WTC11 (cell line): ENCODE measurements around the gene EXOC6. TPM values are rescaled to one million over a fixed set of nuclear protein-coding genes. Genes with fewer than 3 reads are reported as not detected.

Source experiments
- ATAC-seq: fragments of 200-7000 bp; cut with Tn5 transposase; 2 replicates; pipeline ENCODE4 v1.10.0; 2021; ENCODE audit warnings: mild to moderate bottlenecking, moderate library complexity
- CTCF ChIA-PET: fragments of 300-600 bp; sonication (Branson Sonifier 250); formaldehyde crosslinking; loops from one replicate; lab custom pipeline; 2021; ENCODE audit warnings: antibody characterized with exemption; lab: Charles Lee
- POLR2A ChIA-PET: fragments of 350-600 bp; sonication (Branson Sonifier 250); formaldehyde crosslinking; loops from one replicate; lab custom pipeline; 2021; ENCODE audit warnings: antibody characterized with exemption; lab: Charles Lee
- DNase-seq: peaks from one replicate; pipeline ENCODE4 v3.0.0; 2021; ENCODE audit warnings: low spot score
- H3K27ac Mint-ChIP-seq: 2 replicates; pipeline ENCODE4 v1.8.0; 2021; ENCODE audit warnings: mixed read lengths
- H3K27me3 Mint-ChIP-seq: 2 replicates; pipeline ENCODE4 v1.8.0; 2021; ENCODE audit warnings: low read depth, mild to moderate bottlenecking, moderate library complexity, mixed read lengths
- H3K36me3 Mint-ChIP-seq: 2 replicates; pipeline ENCODE4 v1.8.0; 2021; ENCODE audit warnings: mixed read lengths
- H3K4me1 Mint-ChIP-seq: 2 replicates; pipeline ENCODE4 v1.8.0; 2022; ENCODE audit warnings: mixed read lengths
- H3K4me3 Mint-ChIP-seq: 2 replicates; pipeline ENCODE4 v1.8.0; 2021; ENCODE audit warnings: mild to moderate bottlenecking, moderate library complexity, mixed read lengths
- H3K9me3 Mint-ChIP-seq: 2 replicates; pipeline ENCODE4 v1.8.0; 2021; ENCODE audit warnings: mixed read lengths
- ATF1 ChIP-seq: sonication (generic); formaldehyde crosslinking; IDR thresholded peaks from 2 replicates; pipeline ENCODE4 v1.8.1; 2023; ENCODE audit warnings: mild to moderate bottlenecking, moderate library complexity, missing genetic modification reagents
- ATF2 ChIP-seq: sonication (generic); formaldehyde crosslinking; IDR thresholded peaks from 2 replicates; pipeline ENCODE4 v1.8.1; 2022; ENCODE audit warnings: low read depth, missing genetic modification reagents, borderline replicate concordance
- CBFB ChIP-seq: sonication (generic); formaldehyde crosslinking; IDR thresholded peaks from 2 replicates; pipeline ENCODE4 v1.8.1; 2022; ENCODE audit warnings: mild to moderate bottlenecking, low read depth, missing genetic modification reagents
- CDX4 ChIP-seq: fragments of 250-450 bp; sonication (Bioruptor Pico); IDR thresholded peaks from 2 replicates; pipeline ENCODE4 v1.9.0; 2021; ENCODE audit warnings: moderate library complexity, mild to moderate bottlenecking, inconsistent platforms, borderline replicate concordance
- ELF4 ChIP-seq: sonication (generic); formaldehyde crosslinking; IDR thresholded peaks from 2 replicates; pipeline ENCODE4 v1.8.1; 2022; ENCODE audit warnings: low read depth, mild to moderate bottlenecking, moderate library complexity, missing genetic modification reagents
- ESRRA ChIP-seq: sonication (generic); formaldehyde crosslinking; IDR thresholded peaks from 2 replicates; pipeline ENCODE4 v1.8.1; 2022; ENCODE audit warnings: mild to moderate bottlenecking, missing genetic modification reagents, borderline replicate concordance
- ETV6 ChIP-seq: sonication (generic); formaldehyde crosslinking; IDR thresholded peaks from 2 replicates; pipeline ENCODE4 v1.8.1; 2022; ENCODE audit warnings: mild to moderate bottlenecking, missing genetic modification reagents
- GTF2I ChIP-seq: fragments of 250-450 bp; sonication (Bioruptor Pico); conservative IDR thresholded peaks from 2 replicates; pipeline ENCODE4 v1.4.0; 2021; ENCODE audit warnings: mild to moderate bottlenecking
- KAT7 ChIP-seq: sonication (generic); formaldehyde crosslinking; IDR thresholded peaks from 2 replicates; pipeline ENCODE4 v1.8.1; 2023; ENCODE audit warnings: missing genetic modification reagents, mild to moderate bottlenecking, borderline replicate concordance
- NFATC4 ChIP-seq: fragments of 250-450 bp; sonication (Bioruptor Pico); IDR thresholded peaks from 2 replicates; pipeline ENCODE4 v1.9.0; 2021; ENCODE audit warnings: mild to moderate bottlenecking
- NFE2L1 ChIP-seq: sonication (generic); formaldehyde crosslinking; IDR thresholded peaks from 2 replicates; pipeline ENCODE4 v1.8.1; 2023; ENCODE audit warnings: missing genetic modification reagents
- NFYB ChIP-seq: sonication (generic); formaldehyde crosslinking; conservative IDR thresholded peaks from 2 replicates; pipeline ENCODE4 v1.8.0; 2022; ENCODE audit warnings: low read depth, missing genetic modification reagents
- PRRX2 ChIP-seq: fragments of 250-450 bp; sonication (Bioruptor Pico); IDR thresholded peaks from 2 replicates; pipeline ENCODE4 v1.8.0; 2021; ENCODE audit warnings: mild to moderate bottlenecking
- SMAD3 ChIP-seq: sonication (generic); formaldehyde crosslinking; IDR thresholded peaks from 2 replicates; pipeline ENCODE4 v1.8.0; 2022; ENCODE audit warnings: missing genetic modification reagents, mild to moderate bottlenecking, borderline replicate concordance
- SOX15 ChIP-seq: fragments of 250-450 bp; sonication (Bioruptor Pico); IDR thresholded peaks from 2 replicates; pipeline ENCODE4 v1.9.0; 2021; ENCODE audit warnings: mild to moderate bottlenecking
- SP1 ChIP-seq: sonication (generic); formaldehyde crosslinking; conservative IDR thresholded peaks from 2 replicates; pipeline ENCODE4 v1.8.1; 2022; ENCODE audit warnings: missing genetic modification reagents
- STAT6 ChIP-seq: sonication (generic); formaldehyde crosslinking; conservative IDR thresholded peaks from 2 replicates; pipeline ENCODE4 v1.8.1; 2023; ENCODE audit warnings: mild to moderate bottlenecking, low read depth, missing genetic modification reagents, moderate library complexity
- TP53 ChIP-seq: sonication (generic); formaldehyde crosslinking; IDR thresholded peaks from 2 replicates; pipeline ENCODE4 v1.8.1; 2023; ENCODE audit warnings: mild to moderate bottlenecking, missing genetic modification reagents
- ZNF317 ChIP-seq: sonication (generic); formaldehyde crosslinking; IDR thresholded peaks from 2 replicates; pipeline ENCODE4 v1.8.1; 2023; ENCODE audit warnings: low read depth, mild to moderate bottlenecking, moderate library complexity, missing genetic modification reagents, borderline replicate concordance
- ZNF396 ChIP-seq: fragments of 250-450 bp; sonication (Bioruptor Pico); IDR thresholded peaks from 2 replicates; pipeline ENCODE4 v1.8.0; 2021; ENCODE audit warnings: mild to moderate bottlenecking, moderate library complexity, borderline replicate concordance
- ZNF423 ChIP-seq: fragments of 250-450 bp; sonication (Bioruptor Pico); IDR thresholded peaks from 2 replicates; pipeline ENCODE4 v2.1.2; 2022; ENCODE audit warnings: mild to moderate bottlenecking, moderate library complexity
- ZNF425 ChIP-seq: fragments of 250-450 bp; sonication (Bioruptor Pico); conservative IDR thresholded peaks from 2 replicates; pipeline ENCODE4 v1.9.0; 2021; ENCODE audit warnings: mild to moderate bottlenecking
- total RNA-seq: library from RNA; stranded (reverse); gene quantifications from 3 replicates; pipeline ENCODE4 v1.2.3, GENCODE V29; 2021
- TF ChIP-seq, protein P1 (sequence below): sonication (generic); formaldehyde crosslinking; IDR thresholded peaks from 2 replicates; pipeline ENCODE4 v1.8.0; 2022; ENCODE audit warnings: mild to moderate bottlenecking, missing genetic modification reagents
- TF ChIP-seq, protein P2 (sequence below): fragments of 250-450 bp; sonication (Bioruptor Pico); IDR thresholded peaks from 2 replicates; pipeline ENCODE4 v1.9.0; 2021; ENCODE audit warnings: mild to moderate bottlenecking
- TF ChIP-seq, protein P3 (sequence below): fragments of 250-450 bp; sonication (Bioruptor Pico); IDR thresholded peaks from 2 replicates; pipeline ENCODE4 v2.1.2; 2022; ENCODE audit warnings: mild to moderate bottlenecking, moderate library complexity

EXOC6 gene
- total RNA-seq, 1 experiment from 2014 or later = 5.0 TPM

GRCh38 chr10:93097386-93097785, 249.1 kb downstream of the EXOC6 start (continued):
- TF ChIP-seq, protein P1, sequence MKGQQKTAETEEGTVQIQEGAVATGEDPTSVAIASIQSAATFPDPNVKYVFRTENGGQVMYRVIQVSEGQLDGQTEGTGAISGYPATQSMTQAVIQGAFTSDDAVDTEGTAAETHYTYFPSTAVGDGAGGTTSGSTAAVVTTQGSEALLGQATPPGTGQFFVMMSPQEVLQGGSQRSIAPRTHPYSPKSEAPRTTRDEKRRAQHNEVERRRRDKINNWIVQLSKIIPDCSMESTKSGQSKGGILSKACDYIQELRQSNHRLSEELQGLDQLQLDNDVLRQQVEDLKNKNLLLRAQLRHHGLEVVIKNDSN (CRISPR knock-in tag) = no peak
- no peak for TF ChIP-seq NFYB

GRCh38 chr10:93098816-93099215, 250.5 kb downstream of the EXOC6 start:
- no peak overlapping the region for H3K4me3 Mint-ChIP-seq
- ChIA-PET CTCF (no interaction called here), POLR2A (interaction anchor here (0.7 kb wide), 1 partner anchor 31 kb away, joined by 3 read pairs; no protein-coding TSS in a partner anchor)
- H3K36me3 Mint-ChIP-seq = 0 out of 2 replicates have a peak, but pooled peaks cover 1% of the 10 kb centered on the region
- peaks cover 12% of the 10 kb centered on the region for H3K9me3 Mint-ChIP-seq
- no peak overlapping the region for H3K27ac Mint-ChIP-seq
- H3K27me3 Mint-ChIP-seq = peaks cover 2% of the 10 kb centered on the region; the same call in 1 of the 2 replicates
- no peak for TF ChIP-seq SP1 (CRISPR knock-in tag)
- TF ChIP-seq ESRRA (CRISPR knock-in tag) = no peak
- no peak for TF ChIP-seq ATF1
- TF ChIP-seq ZNF423 = no peak
- TF ChIP-seq NFYB = no peak
- TF ChIP-seq ELF4 = no peak
- no peak for TF ChIP-seq CBFB (CRISPR knock-in tag)
- TF ChIP-seq ETV6 (CRISPR knock-in tag) = no peak
- no peak for TF ChIP-seq KAT7
- TF ChIP-seq, protein P2, sequence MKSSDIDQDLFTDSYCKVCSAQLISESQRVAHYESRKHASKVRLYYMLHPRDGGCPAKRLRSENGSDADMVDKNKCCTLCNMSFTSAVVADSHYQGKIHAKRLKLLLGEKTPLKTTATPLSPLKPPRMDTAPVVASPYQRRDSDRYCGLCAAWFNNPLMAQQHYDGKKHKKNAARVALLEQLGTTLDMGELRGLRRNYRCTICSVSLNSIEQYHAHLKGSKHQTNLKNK (CRISPR knock-in tag) = no peak
- TF ChIP-seq NFE2L1 (CRISPR knock-in tag) = no peak
- no peak for TF ChIP-seq SOX15
- no peak for TF ChIP-seq GTF2I (CRISPR knock-in tag)
- no peak for TF ChIP-seq CDX4 (CRISPR knock-in tag)
- TF ChIP-seq ZNF396 (CRISPR knock-in tag) = no peak
- no peak for TF ChIP-seq ZNF317
- no peak for ATAC-seq
- H3K4me1 Mint-ChIP-seq = peaks cover 5% of the 10 kb centered on the region
- no peak for DNase-seq

GRCh38 chr10:93099670-93100069, 251.3 kb downstream of the EXOC6 start:
- Mint-ChIP-seq H3K9me3 (peaks cover 17% of the 10 kb centered on the region), H3K4me3 (no peak overlapping the region), H3K27me3 (peaks cover 2% of the 10 kb centered on the region; the same call in 1 of the 2 replicates), H3K4me1 (peaks cover 5% of the 10 kb centered on the region), H3K27ac (no peak overlapping the region), H3K36me3 (peaks cover 4% of the 10 kb centered on the region; the same call in 1 of the 2 replicates)
- ATAC-seq = no peak
- no peak for DNase-seq
- ChIA-PET CTCF (no interaction called here), POLR2A (no interaction called here)
- TF ChIP-seq, protein P1 (CRISPR knock-in tag) = no peak
- TF ChIP-seq ATF2 (CRISPR knock-in tag) (no peak), TP53 (CRISPR knock-in tag) (no peak), ZNF317 (no peak), STAT6 (CRISPR knock-in tag) (no peak), SMAD3 (CRISPR knock-in tag) (no peak), ZNF425 (CRISPR knock-in tag) (no peak), PRRX2 (CRISPR knock-in tag) (no peak), NFATC4 (no peak)
- TF ChIP-seq, protein P3, sequence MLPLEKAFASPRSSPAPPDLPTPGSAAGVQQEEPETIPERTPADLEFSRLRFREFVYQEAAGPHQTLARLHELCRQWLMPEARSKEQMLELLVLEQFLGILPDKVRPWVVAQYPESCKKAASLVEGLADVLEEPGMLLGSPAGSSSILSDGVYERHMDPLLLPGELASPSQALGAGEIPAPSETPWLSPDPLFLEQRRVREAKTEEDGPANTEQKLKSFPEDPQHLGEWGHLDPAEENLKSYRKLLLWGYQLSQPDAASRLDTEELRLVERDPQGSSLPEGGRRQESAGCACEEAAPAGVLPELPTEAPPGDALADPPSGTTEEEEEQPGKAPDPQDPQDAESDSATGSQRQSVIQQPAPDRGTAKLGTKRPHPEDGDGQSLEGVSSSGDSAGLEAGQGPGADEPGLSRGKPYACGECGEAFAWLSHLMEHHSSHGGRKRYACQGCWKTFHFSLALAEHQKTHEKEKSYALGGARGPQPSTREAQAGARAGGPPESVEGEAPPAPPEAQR = no peak
